Subcutaneous abdominal adipose tissue (tissue), 5 donors: Measurements from ENCODE around the gene FRG2B.
"Not testable (repeated sequence)": the region's sequence is repeated elsewhere in the genome, so short reads cannot be mapped to it uniquely, and the experiment has no call there.

ENCODE experiments used
- H3K27ac ChIP-seq: one replicate; pipeline ENCODE4 v1.7.0; 2013; ENCODE audit warnings: low read depth, mild to moderate bottlenecking, inconsistent platforms, low read length, moderate library complexity
- H3K27me3 ChIP-seq, 5 donors: one replicate each; pipeline ENCODE4 v1.7.0; 2013; ENCODE audit warnings: low read length in 5 of 5, inconsistent platforms in 1 of 5; ENCODE audit not compliant: control insufficient read depth in 5 of 5, insufficient read depth in 4 of 5
- H3K36me3 ChIP-seq, 5 donors: one replicate each; pipeline ENCODE4 v1.7.0; 2013; ENCODE audit warnings: low read length in 5 of 5; ENCODE audit not compliant: control insufficient read depth in 5 of 5, insufficient read depth in 5 of 5
- H3K4me1 ChIP-seq, 5 donors: one replicate each; pipeline ENCODE4 v1.7.0; 2013; ENCODE audit warnings: low read length in 5 of 5, mild to moderate bottlenecking in 3 of 5, moderate library complexity in 1 of 5; ENCODE audit not compliant: control insufficient read depth in 5 of 5, insufficient read depth in 5 of 5
- H3K4me3 ChIP-seq, 5 donors: one replicate each; pipeline ENCODE4 v1.7.0; 2013; ENCODE audit warnings: low read length in 5 of 5, low read depth in 1 of 5
- H3K9ac ChIP-seq, 5 donors: one replicate each; pipeline ENCODE4 v1.7.0; 2013; ENCODE audit warnings: low read length in 5 of 5, mild to moderate bottlenecking in 4 of 5, moderate library complexity in 3 of 5
- H3K9me3 ChIP-seq, 5 donors: one replicate each; pipeline ENCODE4 v1.7.0; 2013; ENCODE audit warnings: low read length in 5 of 5; ENCODE audit not compliant: control insufficient read depth in 5 of 5
- donor health status: healthy.
- donor health status: healthy.
- donor health status: healthy.
- donor health status: healthy.
- donor health status: healthy.

The FRG2B gene

DNA sequence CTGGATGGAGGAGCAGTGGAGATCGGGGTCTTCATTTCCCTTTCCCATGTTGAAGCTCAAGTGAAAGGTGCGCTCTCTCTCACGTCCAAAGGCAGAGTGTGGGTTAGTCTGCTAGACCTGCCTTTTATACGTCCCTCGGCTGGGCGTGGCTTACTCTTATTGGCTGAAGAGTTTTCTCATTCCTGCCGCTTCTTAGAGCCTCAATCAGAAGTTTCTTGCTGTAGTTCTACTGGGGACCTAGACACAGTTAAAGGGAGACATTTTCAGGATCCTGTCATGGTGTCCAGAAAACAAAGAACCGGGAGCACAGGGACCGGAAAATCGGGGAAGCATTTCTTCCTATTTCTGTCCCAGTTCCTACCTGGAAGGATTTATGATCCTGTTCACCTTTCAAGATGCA lies at the start of gene FRG2B:
Gene FRG2B (minus strand): TSS at position 101 of the 400 bp plus-strand sequence. CDS start 53 bp downstream, at position 48.
- H3K36me3 ChIP-seq, H3K9ac ChIP-seq, H3K27ac ChIP-seq, H3K4me3 ChIP-seq, H3K9me3 ChIP-seq, H3K27me3 ChIP-seq, H3K4me1 ChIP-seq: not testable (repeated sequence)

DNA sequence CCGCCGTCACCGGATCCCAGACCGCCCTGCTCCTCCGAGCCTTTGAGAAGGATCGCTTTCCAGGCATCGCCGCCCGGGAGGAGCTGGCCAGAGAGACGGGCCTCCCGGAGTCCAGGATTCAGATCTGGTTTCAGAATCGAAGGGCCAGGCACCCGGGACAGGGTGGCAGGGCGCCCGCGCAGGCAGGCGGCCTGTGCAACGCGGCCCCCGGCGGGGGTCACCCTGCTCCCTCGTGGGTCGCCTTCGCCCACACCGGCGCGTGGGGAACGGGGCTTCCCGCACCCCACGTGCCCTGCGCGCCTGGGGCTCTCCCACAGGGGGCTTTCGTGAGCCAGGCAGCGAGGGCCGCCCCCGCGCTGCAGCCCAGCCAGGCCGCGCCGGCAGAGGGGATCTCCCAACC lies 40.9 kb upstream of the FRG2B start:
- not testable (repeated sequence) for H3K36me3 ChIP-seq, H3K27ac ChIP-seq, H3K4me3 ChIP-seq, H3K9me3 ChIP-seq, H3K27me3 ChIP-seq, H3K9ac ChIP-seq, H3K4me1 ChIP-seq

DNA sequence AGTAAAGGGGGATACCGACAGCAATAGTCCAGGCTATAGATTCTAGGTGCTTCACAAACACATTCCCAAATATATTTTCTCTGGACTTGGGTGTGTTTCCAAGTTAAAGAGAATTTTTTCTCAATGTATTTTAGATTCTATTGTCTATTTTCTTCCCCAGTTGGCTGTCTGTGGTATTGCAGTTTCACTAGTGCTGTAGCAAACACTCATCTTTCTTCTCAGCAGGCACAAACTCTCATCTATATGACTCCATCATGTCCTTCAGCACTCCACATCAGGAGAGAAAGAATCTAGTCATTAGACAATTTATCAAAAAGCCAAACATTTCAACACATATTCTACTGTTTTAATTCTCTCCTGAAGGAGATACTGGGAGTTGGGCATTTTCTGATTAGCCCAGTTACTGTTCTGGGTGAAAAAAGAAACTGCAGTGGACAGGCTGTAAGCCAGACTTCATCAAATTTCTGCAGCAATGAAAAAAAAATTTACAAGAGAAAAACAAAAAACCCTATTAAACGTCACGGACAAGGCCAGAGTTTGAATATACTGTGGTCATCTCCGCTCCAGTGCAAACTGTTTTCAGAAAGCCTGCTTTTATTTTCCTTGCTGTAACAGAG lies 37.1 kb upstream of the FRG2B start:
- H3K4me1 ChIP-seq, H3K4me3 ChIP-seq, H3K36me3 ChIP-seq, H3K27me3 ChIP-seq, H3K9ac ChIP-seq, H3K27ac ChIP-seq, H3K9me3 ChIP-seq: not testable (repeated sequence)

GRCh38 chr10:133661122-133661521 lies 34.5 kb upstream of the FRG2B start:
- H3K27me3 ChIP-seq, H3K4me3 ChIP-seq, H3K4me1 ChIP-seq, H3K9ac ChIP-seq, H3K36me3 ChIP-seq, H3K9me3 ChIP-seq, H3K27ac ChIP-seq: not testable (repeated sequence)

DNA sequence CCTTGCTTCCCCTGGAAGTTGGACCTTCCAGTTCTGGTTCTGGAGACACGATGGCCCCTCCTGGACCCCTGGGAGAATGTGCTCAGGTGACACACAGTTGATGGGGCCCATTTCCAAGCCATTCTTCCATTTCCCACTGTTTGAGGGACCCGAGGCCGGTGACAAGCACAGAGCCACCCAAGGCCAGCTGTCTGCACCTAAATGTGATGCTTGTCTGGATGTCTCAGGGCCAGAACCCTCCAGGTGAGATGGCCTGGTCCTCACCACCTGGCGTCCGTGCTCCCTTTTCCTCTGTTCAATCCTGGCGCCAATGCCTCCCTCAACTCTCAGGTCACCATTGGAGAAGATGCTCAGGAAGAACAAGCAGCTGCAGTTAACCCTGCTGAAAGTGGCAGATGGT lies 33.9 kb upstream of the FRG2B start:
- not testable (repeated sequence) for H3K36me3 ChIP-seq, H3K27ac ChIP-seq

GRCh38 chr10:133657276-133657675 lies 30.7 kb upstream of the FRG2B start:
- H3K4me1 ChIP-seq, H3K9me3 ChIP-seq, H3K9ac ChIP-seq, H3K36me3 ChIP-seq, H3K27me3 ChIP-seq, H3K4me3 ChIP-seq, H3K27ac ChIP-seq: not testable (repeated sequence)

More for the DNA sequence above, 33.9 kb upstream of the FRG2B start:
- not testable (repeated sequence) for H3K4me1 ChIP-seq, H3K9me3 ChIP-seq, H3K4me3 ChIP-seq, H3K9ac ChIP-seq, H3K27me3 ChIP-seq

DNA sequence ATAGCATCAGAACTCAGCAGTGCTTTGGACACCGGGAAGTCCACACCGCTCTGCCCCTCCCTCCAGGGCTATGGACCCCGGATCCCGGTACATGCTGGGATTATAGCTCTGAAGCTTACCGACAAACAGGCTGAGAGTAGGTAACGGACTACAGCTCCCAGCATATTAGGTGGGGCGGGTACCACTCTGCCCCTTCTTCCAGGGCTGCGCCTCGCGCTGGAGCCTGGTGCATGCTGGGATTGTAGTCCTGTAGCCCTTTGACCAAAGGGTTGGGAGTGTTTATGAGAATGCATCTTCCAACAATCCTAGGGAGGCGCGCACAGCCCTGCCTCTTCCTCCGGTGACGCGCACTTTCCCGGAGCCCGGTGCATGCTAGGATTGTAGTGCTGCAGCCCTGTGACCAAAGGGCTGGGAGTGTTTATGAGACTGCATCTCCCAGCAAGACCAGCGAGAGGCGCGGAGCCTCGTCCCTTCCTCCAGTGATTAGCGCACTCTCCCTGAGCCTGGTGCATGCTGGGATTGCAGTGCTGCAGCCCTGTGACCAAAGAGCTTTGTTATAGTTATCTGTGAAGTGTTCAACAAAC lies 22.4 kb upstream of the FRG2B start:
- not testable (repeated sequence) for H3K9ac ChIP-seq, H3K4me1 ChIP-seq, H3K9me3 ChIP-seq, H3K36me3 ChIP-seq, H3K27me3 ChIP-seq, H3K27ac ChIP-seq, H3K4me3 ChIP-seq

DNA sequence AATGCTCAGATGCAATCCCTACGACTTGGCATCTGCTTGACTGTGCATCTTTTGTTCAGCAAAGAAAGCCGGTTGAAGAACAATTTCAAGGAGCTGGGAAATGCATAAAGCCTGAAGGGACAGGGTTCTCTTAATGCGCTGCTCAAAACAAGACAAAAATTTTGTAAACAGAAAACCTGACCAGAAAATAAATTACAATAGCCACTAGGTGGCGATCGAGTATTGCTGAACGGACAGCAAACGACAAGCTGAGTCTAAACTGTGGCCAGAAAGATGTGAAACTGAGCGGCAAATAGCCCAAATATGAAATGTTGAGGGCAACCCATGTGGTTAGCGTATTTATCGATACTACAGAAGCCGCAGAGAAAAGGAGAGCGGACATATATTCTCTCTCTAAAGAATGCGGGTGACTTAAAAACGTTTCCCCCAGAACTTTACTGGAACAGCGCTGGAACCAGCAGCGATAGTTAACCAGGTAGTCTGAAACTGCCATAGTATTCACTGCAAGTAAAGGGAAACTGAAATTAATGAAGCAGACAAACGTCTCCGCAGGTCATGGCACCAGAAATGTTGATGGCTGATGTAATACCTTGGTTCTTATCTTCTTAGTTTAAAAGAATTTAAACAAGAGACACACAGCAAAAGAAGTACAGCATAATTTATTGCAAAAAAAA lies 20.6 kb upstream of the FRG2B start:
- not testable (repeated sequence) for H3K9ac ChIP-seq, H3K4me1 ChIP-seq, H3K9me3 ChIP-seq, H3K36me3 ChIP-seq, H3K27ac ChIP-seq, H3K4me3 ChIP-seq, H3K27me3 ChIP-seq

DNA sequence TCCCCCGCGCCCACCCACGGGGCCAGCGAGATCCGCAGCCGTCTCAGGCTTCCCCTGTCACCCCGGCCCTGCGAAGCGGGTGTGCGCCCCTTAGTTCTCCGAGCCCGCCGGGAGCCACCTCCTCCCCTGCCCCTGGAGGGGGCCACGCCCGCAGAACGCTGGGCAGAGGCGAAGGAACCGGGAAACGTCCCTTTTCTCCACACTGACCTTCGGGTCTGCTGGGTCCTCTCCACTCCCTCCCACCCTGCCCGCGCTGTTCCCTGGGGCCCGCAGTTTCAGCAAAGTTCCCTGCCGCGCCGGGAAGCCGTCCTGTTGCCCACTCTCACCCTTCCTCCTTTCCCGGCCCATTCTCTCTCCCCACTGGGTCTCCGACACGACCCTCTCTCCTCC lies 11.2 kb upstream of the FRG2B start:
- H3K27me3 ChIP-seq, result not testable (repeated sequence)

DNA sequence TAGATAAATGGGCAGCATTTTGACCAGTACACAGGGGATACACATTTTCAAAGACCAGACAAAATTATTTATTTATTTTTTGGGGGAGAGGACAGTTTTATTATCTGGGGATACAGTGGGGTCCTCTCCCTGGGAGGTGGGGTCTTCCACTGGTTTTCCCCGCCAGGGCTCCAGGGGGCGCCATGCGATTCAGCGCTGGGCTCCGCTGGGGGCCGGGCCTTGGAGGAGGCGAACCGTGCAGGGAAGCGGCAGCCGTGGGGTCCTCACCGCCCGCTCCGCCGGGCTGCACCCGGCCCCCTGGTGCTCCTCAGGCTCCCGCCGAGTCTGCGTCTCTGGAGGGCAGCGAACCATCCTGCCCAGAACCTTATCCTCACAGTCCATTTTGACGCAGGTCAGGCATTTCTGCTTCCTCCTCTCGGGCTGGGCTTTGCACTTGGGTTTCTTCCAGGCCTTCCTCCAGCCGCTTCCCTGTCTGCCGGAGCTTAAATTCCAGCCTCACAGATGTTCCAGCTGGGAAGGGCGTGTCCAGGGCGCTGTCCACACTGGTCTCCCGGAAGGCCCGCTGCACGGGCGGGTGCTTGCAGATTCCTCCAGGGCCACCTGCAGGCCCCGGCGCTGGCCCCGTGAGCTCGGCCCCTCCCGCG lies 10.7 kb upstream of the FRG2B start:
- H3K4me3 ChIP-seq, H3K27me3 ChIP-seq, H3K9ac ChIP-seq, H3K4me1 ChIP-seq, H3K36me3 ChIP-seq, H3K27ac ChIP-seq, H3K9me3 ChIP-seq: not testable (repeated sequence)

More for the DNA sequence above, 11.2 kb upstream of the FRG2B start:
- H3K27ac ChIP-seq, H3K4me3 ChIP-seq, H3K9ac ChIP-seq, H3K4me1 ChIP-seq, H3K9me3 ChIP-seq, H3K36me3 ChIP-seq: not testable (repeated sequence)
